DMS153 treated with DMSO at 0.1 percent for 48 hours (cell line): ENCODE measurements around the gene DCC.
A peak's percentile ranks its signal among the peaks of the same experiment; 100 is the strongest.

ENCODE experiments used
- DNase-seq: peaks from one replicate; lab custom pipeline; 2025; ENCODE audit not compliant: unreplicated experiment; lab: John Stamatoyannopoulos, UW

Gene DCC

DNA sequence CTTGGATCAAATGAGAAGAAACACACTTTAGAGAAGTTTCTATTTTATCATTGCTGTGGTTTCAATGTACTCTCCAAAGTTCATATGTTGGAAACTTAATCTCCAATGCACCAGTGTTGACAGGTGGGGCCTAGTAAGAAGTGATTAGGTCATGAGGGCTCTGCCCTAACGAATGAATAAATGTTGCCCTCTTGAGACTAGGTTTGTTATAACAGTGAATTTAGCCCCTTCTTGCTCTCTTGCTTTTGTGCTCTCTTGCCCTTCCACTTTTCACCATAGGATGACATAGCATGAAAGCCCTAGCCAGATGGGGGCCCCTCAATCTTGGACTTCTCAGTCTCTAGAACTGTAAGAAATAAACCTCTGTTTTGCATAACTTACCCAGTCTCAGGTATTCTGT is 664.8 kb downstream of the DCC start:
- no peak for DNase-seq

DNA sequence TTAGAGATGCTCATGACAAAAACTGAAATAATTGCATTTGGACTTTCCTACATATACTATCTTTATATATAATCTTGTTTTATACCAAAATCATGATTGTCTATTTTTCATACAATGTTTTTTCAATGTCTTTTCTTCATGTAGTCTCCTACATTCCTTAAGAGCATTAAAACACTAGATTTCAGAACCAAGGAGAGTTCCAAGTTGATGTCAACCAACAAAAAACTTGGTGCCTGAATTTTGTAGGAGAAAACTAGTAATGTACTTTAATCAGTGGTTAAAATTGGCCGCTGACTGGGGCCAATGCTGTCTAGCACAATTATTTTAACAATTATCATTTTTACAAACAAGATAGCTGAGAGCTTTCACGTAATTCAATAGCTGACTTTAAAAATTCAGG is 678.8 kb downstream of the DCC start:
- no peak for DNase-seq

DNA sequence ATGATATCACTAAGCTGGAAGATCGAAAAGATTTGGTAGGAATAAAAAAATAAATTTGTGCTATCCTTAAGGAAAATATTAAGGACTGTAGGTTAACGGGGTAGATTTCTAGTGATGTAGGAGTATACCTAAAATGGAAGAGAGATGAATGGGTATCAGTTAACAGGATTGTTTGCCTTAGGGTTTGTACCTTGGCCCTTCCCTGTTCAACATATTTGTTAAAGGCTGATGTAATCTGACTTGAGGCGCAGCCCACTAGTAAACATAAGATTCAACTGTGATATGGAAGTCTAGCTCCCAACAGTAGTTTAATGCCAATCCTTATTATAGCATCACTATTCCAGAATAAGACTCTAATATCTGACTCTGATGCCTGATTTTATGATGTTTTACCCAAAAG is 685.2 kb downstream of the DCC start:
- DNase-seq: no peak

DNA sequence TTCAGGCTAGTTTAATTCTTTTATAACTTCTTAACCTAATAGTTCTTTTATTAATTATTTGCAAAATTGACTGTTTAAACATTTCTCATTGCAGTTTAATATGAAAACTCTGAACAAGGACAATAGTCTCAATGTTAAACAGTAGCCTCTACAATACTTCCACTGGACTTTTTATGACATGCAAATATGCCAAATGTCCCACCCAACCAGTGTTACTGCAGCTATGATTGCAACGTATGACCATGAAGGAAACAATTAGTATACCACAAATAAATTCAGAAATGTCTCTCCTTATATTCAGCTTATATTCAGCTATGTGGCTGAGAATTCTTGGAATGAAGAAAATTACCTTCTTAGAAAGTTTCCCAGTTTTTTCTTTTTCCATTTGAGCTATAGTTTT is 688.6 kb downstream of the DCC start:
- DNase-seq: no peak

DNA sequence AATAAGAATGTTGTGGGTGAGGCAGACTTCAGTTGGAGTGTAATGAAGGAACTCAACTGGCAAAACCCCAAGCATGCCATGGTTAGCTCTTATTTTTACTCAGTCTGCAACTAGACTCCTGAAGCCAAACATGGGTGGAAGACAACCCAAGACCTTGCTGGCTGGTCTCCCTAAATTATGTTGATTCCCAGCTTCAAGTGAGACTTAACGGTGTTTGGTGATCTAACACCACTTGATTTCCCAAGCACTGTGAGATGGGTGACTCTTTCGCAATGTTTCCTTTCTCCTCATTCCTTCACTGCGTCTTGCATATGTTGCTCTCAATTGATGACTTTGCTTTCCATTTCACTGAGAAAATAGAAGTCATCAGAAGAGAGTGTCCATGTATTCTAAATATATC is 693.1 kb downstream of the DCC start:
- DNase-seq: no peak

DNA sequence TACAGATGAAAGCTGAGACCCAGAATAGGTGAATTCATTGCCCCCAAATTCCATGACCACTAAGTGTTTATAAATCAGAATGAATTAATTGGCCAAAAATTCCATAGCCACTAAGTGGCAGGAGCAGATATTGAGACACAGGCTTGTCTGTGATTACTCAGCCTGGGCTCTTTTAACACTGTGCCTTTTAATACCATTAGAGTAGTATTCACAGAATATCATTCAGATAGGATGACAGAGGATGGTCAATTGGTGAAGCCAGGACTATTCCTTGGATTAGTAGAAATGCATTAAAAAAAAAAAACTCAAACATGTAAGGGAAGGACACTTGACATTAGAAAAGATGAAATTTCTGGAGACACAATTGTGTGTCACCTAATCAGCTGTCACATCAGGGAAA is 698.6 kb downstream of the DCC start:
- DNase-seq: no peak

DNA sequence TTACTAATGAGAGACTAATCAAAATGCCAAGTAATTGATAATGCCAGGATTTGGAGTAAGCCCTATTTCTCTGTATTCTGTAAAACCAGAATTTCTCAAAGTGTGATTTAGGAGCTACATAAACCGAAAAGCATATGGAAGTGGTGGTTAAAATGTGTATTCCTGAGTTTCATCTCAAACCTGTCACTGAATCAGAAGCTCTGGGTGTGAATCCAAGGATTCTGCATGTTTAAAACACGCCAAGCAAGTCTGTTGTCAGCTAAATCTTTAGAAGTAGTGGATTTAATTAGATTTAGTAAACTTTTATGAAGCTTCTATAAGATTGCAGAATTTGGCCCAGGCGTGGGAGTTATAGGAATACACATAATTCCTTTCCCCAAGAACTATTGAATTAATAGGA is 700.3 kb downstream of the DCC start:
- DNase-seq: no peak

DNA sequence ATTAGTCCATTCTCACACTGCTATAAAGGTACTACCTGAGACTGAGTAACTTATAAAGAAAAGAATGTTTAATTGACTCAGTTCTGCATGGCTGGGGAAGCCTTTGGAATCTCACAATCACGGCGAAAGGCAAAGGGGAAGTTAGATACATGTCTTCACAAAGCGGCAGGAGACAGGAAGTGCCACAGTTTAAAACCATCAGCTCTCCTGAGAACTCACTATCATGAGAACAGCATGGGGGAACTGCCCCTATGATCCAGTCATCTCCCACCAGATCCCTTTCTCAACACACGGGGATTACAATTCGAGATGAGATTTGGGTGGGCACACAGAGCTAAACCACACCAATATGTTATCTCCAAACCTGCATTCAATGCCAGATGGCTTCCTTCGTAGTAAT is 716.1 kb downstream of the DCC start:
- DNase-seq: no peak

DNA sequence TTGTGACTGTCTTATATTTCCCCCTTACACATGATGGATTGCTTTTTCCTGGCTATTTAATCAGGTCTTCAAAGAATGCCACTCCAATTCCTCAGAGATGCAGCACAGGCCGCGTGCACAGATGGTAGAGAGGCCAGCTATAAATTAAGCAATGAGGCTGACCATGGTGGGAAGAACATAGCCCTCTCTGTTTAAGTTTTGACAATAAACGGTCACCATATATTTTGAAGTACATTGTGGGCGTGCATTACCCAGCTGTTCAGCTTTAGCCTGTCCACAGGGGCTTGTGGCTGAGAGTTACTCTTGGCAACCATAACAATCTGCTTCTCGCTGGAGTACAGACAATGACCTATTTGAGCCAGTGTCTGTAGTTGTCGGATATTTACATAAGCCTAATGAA is 730.8 kb downstream of the DCC start:
- DNase-seq: peak; percentile 42

DNA sequence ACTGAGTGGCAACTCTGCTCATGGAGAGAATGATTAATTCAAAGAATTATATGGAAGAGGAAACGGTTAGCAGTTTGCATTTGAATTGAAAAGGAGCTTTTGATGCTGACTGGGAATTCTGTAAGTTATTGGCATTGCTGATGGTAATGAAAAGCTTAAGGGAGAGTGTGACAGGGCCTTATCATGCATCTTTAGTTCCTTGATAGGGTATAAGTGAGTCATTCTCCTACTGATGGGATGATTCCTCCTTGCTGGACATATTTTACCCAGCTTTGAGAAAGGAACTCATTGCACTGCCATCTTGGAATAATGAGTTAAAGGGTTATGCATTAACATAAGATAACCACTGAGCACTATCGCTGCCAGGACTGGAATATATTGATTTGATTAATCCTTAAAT is 740.7 kb downstream of the DCC start:
- no peak for DNase-seq

DNA sequence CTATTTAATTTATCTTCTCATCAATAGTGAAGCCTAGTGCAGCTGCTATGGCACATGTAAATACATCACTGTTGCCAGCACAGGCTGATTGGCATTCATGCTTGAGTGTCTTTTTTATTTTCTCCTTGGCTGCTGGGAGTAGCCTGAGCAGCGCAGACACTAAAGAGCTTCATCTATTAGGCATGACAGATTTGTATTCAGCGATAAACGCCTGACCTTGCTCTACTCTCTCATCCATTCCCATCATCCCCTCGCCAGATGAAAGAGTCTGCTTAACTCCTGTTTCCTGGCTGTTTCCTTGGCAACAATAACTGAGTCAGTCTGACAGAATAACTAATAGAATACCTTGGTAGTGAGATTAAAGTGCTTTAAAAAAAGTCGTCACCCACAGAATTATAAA is 753.6 kb downstream of the DCC start:
- no peak for DNase-seq

DNA sequence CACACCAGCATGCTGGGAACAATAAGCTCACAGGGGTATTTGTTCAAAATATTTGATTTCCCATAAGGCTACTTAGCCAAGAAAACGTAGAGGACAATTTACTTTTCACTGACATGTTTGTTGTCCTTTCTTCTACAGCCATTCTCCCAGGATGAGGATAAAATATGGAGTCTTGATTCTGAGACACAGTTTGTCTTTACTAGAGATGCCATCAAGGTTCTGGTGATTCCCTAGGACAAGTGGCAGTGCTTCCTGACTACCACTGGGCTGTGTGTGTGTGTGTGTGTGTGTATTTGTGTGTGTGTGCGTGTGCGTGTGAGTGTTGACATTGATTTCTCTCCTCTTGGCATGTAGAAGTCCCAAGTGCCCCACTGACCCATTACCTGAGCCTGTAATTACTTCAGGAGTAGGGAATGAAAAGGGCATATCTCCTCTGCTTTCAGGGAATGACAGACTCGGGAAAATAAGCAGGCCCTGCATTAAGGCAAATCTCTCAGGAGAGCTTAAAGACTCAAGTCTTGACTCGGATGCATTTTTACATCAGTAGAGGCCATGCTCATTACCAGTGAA is 761.6 kb downstream of the DCC start:
- no peak for DNase-seq

DNA sequence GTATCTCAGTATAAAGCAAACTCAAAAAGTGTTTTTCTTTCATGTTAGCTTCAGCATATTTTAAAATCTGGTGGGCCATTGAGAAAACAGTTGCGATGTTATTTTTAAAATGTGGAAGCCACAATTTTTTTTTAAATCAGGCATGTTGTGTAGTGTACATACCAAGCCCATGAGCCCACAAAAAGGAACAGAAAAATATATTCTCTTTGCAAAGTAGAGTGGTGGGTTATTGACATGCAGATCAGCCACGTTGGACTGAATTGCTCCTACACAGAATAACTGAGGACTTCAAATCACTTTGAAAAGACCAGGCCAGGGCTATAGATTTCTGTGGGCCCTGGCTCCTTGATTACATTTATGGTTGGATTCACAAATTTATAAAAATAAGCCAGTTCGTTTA is 774.4 kb downstream of the DCC start:
- DNase-seq: no peak

DNA sequence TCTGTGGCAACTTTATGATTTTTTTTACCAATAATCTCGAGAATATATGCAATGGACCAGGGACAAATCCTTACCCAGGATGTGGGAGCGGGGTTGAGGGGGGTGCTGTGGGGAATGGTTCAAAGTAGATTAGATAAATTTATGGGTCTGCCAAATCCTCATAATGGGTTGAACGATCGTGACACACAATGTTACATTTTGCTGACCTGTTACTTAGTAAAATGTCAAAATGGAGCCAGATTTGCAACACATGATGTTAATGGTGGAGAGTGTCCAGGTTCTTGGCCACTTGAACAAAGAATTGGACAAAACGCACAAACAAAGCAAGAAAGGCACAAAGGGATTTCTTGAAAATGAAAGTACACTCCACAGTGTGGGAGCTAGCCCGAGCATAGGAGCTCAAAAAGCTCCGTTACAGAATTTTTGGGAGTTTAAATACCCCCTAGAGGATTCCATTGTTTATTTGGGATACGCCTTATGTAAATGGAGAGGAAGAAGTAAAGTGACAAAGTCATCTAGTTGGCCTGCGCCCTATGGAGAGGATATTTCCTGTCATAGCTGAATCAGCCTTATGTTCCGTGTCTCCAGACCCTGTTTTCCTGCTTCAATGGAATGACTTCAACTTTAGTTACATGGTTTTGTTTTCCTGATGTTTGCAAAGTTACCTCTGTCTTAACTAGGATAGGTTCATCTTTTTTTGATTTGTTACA is 776.0 kb downstream of the DCC start:
- no peak for DNase-seq

DNA sequence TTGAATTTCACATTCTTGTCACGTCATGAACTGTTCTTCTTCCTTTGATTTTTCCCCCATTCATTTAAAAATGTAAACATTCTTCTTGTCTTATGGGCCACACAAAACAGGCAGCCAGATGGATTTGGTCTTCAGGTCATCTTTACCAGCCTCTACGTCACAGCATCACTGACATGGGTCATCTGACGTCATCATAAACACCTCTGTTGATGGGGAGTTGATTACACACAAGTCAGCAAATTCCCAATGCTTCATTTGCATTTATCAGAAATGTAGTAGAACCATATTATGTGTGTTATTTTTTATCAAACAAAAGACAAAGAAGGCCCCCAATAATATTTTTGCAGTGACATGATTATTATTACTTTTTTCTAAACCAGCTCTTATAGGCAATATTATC is 777.9 kb downstream of the DCC start:
- no peak for DNase-seq

DNA sequence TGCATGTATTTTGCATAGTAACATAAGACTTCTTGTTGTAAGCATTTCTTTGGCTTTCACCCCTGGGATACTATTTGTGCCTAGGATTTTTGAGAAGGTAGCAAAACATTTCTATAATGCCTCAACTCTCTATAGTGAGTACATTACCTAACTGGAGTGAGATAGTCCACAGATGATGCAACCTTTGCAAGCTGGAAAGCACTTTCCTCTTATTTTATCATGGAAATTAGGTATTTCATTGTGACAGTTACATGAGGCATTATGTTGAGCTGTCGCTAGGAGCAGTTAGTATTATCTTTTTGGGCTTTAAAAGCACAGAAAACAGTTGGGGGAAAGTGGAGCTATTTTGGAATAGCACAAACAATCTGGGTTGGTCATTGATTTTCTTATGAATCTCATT is 786.2 kb downstream of the DCC start:
- no peak for DNase-seq

DNA sequence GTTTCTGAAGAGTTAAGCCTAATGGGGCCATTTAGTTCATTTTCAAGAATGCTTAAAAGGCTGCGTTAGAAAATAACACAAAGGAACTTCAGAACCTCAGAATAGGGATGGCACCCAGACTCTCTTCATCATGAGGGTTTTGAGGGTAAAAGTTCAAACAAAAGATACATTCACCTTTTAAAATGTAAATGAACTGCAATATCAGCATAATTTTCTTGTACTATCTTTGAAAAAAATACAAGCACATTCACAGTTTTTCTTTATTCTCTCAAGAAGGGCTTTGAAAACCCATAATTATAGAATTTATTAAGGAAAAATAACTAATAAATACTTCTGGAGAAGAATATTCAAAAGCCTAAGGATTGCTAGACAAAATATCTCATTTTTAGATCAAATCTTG is 791.0 kb downstream of the DCC start:
- DNase-seq: no peak

DNA sequence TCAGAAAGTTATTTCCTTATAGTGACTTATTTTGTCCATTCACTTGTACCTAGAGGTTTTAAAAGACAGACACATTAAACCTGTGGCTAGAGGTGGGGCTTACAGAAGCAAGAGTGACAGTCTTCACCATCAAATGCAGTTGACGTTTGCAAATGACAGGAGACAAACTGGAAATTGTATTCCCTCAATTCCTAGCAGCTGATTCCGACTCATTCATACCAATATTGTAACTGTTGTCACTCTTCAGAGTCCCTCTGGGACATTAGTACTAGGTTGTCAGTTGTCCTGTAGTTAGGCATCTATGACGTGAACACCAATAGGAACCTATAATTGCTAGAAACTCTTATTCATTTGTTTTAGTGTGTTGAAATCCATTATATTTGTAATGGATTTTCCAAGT is 794.7 kb downstream of the DCC start:
- no peak for DNase-seq

DNA sequence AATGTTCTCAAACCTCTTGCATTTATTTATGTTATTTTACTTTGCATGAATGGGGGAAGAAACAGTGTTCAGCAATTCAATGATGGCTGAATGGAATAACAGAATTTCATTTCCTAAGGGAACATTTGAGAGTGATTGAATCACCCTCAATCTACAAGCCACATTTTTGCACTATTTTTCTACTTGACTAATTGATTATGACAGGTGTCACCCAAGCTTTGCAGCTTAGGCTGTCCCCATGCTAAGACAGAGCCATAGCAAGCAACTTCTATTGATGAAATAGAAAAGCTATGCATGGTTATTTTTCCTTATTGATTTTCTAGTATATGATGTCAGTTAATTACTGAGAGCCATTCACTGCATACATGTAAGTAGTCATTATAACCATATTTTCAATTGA is 795.7 kb downstream of the DCC start:
- no peak for DNase-seq

DNA sequence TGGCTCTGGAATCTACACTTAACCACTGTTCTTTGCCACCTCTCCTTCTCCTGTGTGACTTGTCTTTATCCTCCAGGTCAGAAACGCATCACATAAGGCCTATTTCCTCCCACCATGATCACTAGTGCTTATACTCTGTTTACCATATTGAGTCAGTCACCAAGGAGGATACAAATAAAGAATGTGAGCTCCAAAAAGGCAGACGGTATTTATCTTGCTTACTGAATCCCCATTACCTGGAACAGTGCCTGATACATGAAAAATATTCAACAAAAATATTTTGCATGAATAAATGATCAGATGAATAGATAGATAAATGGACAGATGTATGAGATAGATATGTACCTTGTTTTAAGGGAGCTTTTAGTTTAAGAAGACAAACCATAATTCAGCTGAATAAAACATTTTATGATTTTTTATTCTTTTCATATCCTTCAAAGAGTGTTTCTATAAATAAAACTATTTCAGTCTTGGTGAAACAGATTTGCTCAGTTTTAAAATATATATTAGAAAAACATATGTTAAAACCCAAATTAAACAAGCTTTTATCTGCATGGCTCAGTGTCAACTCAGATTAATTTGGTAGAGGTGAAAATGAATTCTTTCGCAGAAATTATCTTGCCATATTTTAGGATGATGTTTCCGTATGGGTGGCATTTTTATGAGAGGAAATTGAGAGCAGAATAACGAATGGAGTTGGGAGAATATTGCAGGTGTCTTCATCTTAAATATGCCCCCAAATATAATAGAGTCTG is 799.9 kb downstream of the DCC start:
- DNase-seq: no peak

DNA sequence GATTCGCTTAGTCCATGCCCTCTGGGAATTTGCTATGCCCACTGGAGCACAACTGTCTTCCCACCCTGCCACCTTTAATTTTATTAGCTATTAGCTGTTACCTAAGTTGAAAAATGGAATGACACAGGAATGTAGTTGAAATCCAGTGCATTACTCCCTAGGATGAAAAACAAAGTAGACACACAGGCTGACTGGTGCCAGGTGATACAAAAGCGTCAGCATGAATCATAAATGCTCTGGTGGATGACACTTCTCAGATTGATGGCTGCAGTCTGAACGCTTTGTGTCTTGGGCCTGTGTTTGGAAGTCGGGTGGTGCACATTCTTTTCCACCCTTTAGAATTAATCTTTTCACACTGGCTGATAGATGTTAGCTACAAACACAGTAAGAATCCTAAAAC is 802.0 kb downstream of the DCC start:
- no peak for DNase-seq

DNA sequence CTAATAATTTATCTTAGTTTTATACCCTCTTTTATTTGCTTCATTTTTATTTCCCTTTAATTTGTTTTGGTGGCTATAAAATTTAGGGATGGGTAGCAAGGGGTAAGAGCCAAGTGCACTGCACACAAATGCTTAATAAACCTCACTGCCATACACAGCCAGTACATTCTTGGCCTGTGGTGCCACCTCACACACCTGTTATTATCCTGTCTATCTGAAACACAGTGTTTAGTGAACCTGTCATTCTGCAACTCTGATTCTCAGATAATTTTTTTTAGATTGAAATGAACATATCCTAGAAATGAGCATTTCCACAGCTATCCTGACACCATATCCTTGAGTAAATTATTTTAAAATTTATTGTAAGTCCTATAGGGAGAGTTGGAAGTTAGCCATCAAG is 807.5 kb downstream of the DCC start:
- DNase-seq: no peak

DNA sequence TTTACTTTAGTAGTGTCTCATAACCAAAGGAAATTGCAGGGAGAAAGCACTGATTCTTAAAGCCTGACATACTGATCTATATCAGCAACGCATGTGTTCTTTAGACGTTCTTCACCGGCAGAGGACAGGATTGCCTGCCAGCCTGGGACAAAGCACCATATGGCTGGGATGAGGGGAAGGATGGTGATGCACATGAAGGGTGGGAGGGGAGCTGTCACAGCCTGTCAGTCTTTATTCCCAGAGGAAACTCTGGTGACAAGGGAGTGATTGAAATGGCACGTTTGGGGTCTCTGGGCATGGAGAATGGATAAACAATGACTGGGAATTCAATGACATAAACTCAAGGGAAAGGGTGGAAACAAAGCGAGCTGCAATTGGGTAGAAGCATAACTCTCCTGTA is 808.1 kb downstream of the DCC start:
- DNase-seq: no peak
